ENCODE results near the gene MYEF2. TPM values are rescaled to one million over a fixed set of nuclear protein-coding genes. Genes with fewer than 3 reads are reported as not detected.

Gene MYEF2
- total RNA-seq, 4 donors from 2014 or later, result 5.1 to 44.6 (median 10.1) TPM

GRCh38 chr15:48175126-48175525 is 3.0 kb downstream of the MYEF2 start:
- H3K4me3 ChIP-seq, result no peak overlapping the region
- DNase-seq, result no peak
- no peaks in the 10 kb centered on the region for H3K27me3 ChIP-seq
- no peak for TF ChIP-seq CTCF (IDR thresholded peaks at IDR 0.05)
- TF ChIP-seq POLR2A (IDR thresholded peaks at IDR 0.05), result no peak
- peaks cover 0 to 10% (median 0%) of the 10 kb centered on the region in 4 donors for H3K4me1 ChIP-seq
- no peaks in the 10 kb centered on the region for H3K36me3 ChIP-seq
- H3K9me3 ChIP-seq, result no peaks in the 10 kb centered on the region
- no peak overlapping the region for H3K27ac ChIP-seq

GRCh38 chr15:48170981-48171380 is 7.1 kb downstream of the MYEF2 start:
- H3K27me3 ChIP-seq, result no peaks in the 10 kb centered on the region
- no peak overlapping the region for H3K4me3 ChIP-seq
- DNase-seq, result no peak
- no peak overlapping the region for H3K27ac ChIP-seq
- TF ChIP-seq POLR2A (IDR thresholded peaks at IDR 0.05), result no peak
- TF ChIP-seq CTCF (IDR thresholded peaks at IDR 0.05), result no peak
- H3K36me3 ChIP-seq, result no peaks in the 10 kb centered on the region
- no peaks in the 10 kb centered on the region for H3K9me3 ChIP-seq
- H3K4me1 ChIP-seq, result no peaks in the 10 kb centered on the region

GRCh38 chr15:48168616-48169015 is 9.5 kb downstream of the MYEF2 start:
- no peaks in the 10 kb centered on the region for H3K27me3 ChIP-seq
- DNase-seq, result no peak
- H3K9me3 ChIP-seq, result no peaks in the 10 kb centered on the region
- TF ChIP-seq POLR2A (IDR thresholded peaks at IDR 0.05), result no peak
- TF ChIP-seq CTCF (IDR thresholded peaks at IDR 0.05), result no peak
- no peaks in the 10 kb centered on the region for H3K4me1 ChIP-seq
- H3K36me3 ChIP-seq, result no peaks in the 10 kb centered on the region
- H3K27ac ChIP-seq, result no peak overlapping the region
- no peak overlapping the region for H3K4me3 ChIP-seq

- Histone ChIP-seq H3K27ac (no peak overlapping the region), H3K36me3 (no peaks in the 10 kb centered on the region), H3K4me1 (no peaks in the 10 kb centered on the region), H3K9me3 (no peaks in the 10 kb centered on the region), H3K27me3 (no peaks in the 10 kb centered on the region), H3K4me3 (no peak overlapping the region)
- no peak for DNase-seq
- TF ChIP-seq CTCF (IDR thresholded peaks at IDR 0.05) (no peak), POLR2A (IDR thresholded peaks at IDR 0.05) (no peak)
Observed at GRCh38 chr15:48153526-48153925, 24.6 kb downstream of the MYEF2 start.

- no peaks in the 10 kb centered on the region for H3K27me3 ChIP-seq
- H3K36me3 ChIP-seq, result no peaks in the 10 kb centered on the region
- H3K4me3 ChIP-seq, result no peak overlapping the region
- no peaks in the 10 kb centered on the region for H3K4me1 ChIP-seq
- no peak overlapping the region for H3K27ac ChIP-seq
- no peaks in the 10 kb centered on the region for H3K9me3 ChIP-seq
- DNase-seq, result no peak
- TF ChIP-seq CTCF (IDR thresholded peaks at IDR 0.05), result no peak
- no peak for TF ChIP-seq POLR2A (IDR thresholded peaks at IDR 0.05)
Observed at GRCh38 chr15:48149858-48150257, 28.2 kb downstream of the MYEF2 start.

- Histone ChIP-seq H3K27ac (no peak overlapping the region), H3K36me3 (no peaks in the 10 kb centered on the region), H3K27me3 (no peaks in the 10 kb centered on the region), H3K4me1 (no peaks in the 10 kb centered on the region), H3K9me3 (no peaks in the 10 kb centered on the region), H3K4me3 (no peak overlapping the region)
- TF ChIP-seq CTCF (IDR thresholded peaks at IDR 0.05) (no peak), POLR2A (IDR thresholded peaks at IDR 0.05) (no peak)
- no peak for DNase-seq
Observed at GRCh38 chr15:48147358-48147757, 30.7 kb downstream of the MYEF2 start.
